Dermis blood vessel endothelial cell (primary cell): ENCODE measurements around the gene MPST. TPM values are rescaled to one million over a fixed set of nuclear protein-coding genes. Genes with fewer than 3 reads are reported as not detected.

Source experiments
- DNase-seq: peaks from one replicate; pipeline ENCODE4 v3.0.0; 2010
- total RNA-seq: library from RNA; depleted of rRNA; stranded (reverse); fragments of >200 nt; gene quantifications from 2 replicates; pipeline ENCODE4 v1.2.3, GENCODE V29; 2014

Gene MPST
- total RNA-seq, 1 donor from 2014 or later: 175 TPM

- no peak for DNase-seq
Measured at GRCh38 chr22:37046589-37046988, 27.0 kb downstream of the MPST start.

- DNase-seq: no peak
Measured at GRCh38 chr22:37047006-37047405, 27.5 kb downstream of the MPST start.

- DNase-seq: no peak
Measured at GRCh38 chr22:37048133-37048532, 28.6 kb downstream of the MPST start.

GRCh38 chr22:37049224-37049623 is 29.7 kb downstream of the MPST start:
- DNase-seq: no peak

- DNase-seq: no peak
Measured at GRCh38 chr22:37050913-37051312, 31.4 kb downstream of the MPST start.

GRCh38 chr22:37051391-37052385 is 32.1 kb downstream of the MPST start, which contains the start of gene KCTD17:
TSS of gene KCTD17 (plus strand) at chr22:37051742. CDS start at chr22:37051761, 19 bp downstream.
- DNase-seq: peak; percentile 71

GRCh38 chr22:37052386-37053309 is 33.1 kb downstream of the MPST start:
- DNase-seq: no peak

- DNase-seq: no peak
Measured at GRCh38 chr22:37053310-37054055, 33.9 kb downstream of the MPST start.

- no peak for DNase-seq
Measured at GRCh38 chr22:37054056-37054395, 34.5 kb downstream of the MPST start.

- DNase-seq: no peak
Measured at GRCh38 chr22:37054600-37055365, 35.2 kb downstream of the MPST start.

- no peak for DNase-seq
Measured at GRCh38 chr22:37056246-37056645, 36.7 kb downstream of the MPST start.

GRCh38 chr22:37057226-37057625 is 37.7 kb downstream of the MPST start:
- no peak for DNase-seq

GRCh38 chr22:37057796-37058510 is 38.4 kb downstream of the MPST start:
- no peak for DNase-seq

GRCh38 chr22:37058917-37059701 is 39.6 kb downstream of the MPST start:
- DNase-seq: no peak

- DNase-seq: no peak
Measured at GRCh38 chr22:37059876-37060449, 40.4 kb downstream of the MPST start.

GRCh38 chr22:37060801-37061610 is 41.5 kb downstream of the MPST start:
- DNase-seq: no peak

- DNase-seq: no peak
Measured at GRCh38 chr22:37061611-37062375, 42.3 kb downstream of the MPST start.

GRCh38 chr22:37062376-37062675 is 42.8 kb downstream of the MPST start:
- no peak for DNase-seq
